Erythroblast (primary cell): ENCODE measurements around the gene MMS19.

ENCODE experiments used
- GATA1 ChIP-seq: IDR thresholded peaks from 2 replicates; pipeline ENCODE4 v1.6.1; 2011; ENCODE audit warnings: low read depth, mild to moderate bottlenecking, control low read depth, low read length, moderate library complexity
- POLR2A ChIP-seq: IDR thresholded peaks from 2 replicates; pipeline ENCODE4 v1.6.1; 2011; ENCODE audit warnings: mild to moderate bottlenecking, low read length

DNA sequence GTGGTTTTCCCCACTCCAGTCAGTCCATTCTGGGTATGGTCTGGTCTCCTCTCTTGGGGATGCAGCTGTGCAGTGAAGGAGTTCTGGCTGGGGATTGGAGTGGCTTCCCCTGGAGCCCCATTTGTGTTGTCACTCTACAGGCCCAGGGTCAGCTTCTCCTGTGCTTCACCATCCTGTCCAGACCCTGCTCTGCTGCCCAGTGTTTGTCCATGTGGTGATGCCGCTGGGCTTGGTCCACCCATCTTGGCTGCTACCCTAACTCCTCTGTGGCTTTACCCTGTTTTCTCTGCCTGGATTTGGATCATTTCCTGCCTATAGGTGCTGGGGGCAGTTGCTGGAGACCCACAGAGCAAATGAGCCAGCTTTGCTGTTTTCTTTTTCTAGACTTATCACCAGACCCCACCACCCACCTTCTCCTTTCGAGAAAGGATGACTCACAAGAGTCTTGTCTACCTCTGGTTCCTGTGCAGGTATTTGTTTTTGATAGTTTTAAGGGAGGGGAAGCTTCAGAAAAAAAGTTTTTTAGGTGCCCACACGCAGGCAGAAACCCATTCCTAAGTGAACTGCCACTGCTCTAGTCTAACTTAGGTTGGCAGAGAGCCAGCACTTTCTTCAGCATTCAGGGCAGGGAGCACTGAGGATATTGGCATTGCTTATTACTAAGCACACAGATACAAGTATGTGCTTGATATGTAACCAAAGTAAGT is 43.7 kb downstream of the MMS19 start:
- TF ChIP-seq POLR2A (no peak), GATA1 (no peak)
